Measurements from ENCODE around the gene REV1.

Gene REV1

GRCh38 chr2:99445065-99445464, 44.8 kb downstream of the REV1 start:
- no peak for DNase-seq

DNA sequence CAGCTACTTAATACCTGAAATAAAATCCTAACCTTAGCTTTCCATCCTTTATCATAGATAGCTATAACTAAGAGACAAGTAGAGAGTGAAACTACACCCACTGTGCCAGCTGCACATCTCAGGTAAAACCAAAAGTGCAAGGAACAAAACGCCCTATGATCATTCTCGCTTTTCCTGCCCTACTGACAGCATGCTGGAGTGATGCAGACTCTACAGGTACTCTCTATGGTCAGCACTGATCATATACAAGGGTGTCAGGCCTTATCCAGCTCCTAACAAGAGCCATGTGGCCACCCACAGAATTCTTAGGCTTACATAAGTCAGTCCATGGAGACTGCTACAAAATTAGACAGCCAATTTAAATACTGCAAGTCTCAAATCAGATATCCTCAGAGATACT, 45.6 kb downstream of the REV1 start:
- no peak for DNase-seq

DNA sequence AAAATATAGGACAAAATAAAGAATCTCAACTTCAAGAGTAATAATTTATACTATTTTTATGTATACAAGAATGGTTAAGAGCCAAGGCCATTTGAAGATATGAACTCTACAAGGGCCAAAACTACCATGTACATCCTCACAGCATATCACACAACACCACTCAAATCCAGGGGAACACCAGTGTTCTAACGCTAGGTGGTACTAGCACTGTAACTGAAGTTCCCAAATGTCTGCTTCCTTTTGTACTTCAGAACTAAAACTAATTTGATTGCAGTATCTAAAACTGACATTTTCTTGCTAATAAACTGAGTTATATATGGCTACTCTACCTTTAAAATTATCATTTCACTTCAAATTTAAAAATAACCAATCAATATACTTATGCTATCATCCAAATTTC, 47.0 kb downstream of the REV1 start:
- DNase-seq: no peak

GRCh38 chr2:99439971-99440505, 49.8 kb downstream of the REV1 start:
- DNase-seq: no peak

- no peak for DNase-seq
Measured at GRCh38 chr2:99436874-99437273, 52.9 kb downstream of the REV1 start.

DNA sequence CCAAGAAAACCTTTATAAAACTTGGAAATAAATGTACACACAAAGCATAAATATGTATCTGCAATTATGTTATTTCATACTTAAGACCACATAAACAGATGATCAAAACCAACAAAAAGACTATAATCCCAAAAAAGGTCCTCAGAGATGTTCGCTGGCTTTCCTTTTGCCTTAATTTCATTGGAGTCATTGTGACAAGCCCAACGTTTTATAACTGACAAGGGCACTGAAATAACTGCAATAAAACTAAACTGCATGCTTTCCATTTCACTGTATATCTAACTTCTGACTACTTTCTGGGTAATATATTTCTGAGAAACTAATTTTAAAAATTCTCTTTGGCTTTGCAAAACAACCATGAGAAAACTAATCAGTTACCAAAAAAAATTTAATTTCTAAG, 56.5 kb downstream of the REV1 start:
- no peak for DNase-seq

- no peak for DNase-seq
Measured at GRCh38 chr2:99431587-99432275, 58.1 kb downstream of the REV1 start.

- DNase-seq: no peak
Measured at GRCh38 chr2:99430614-99431291, 59.1 kb downstream of the REV1 start.

- no peak for DNase-seq
Measured at GRCh38 chr2:99425022-99425421, 64.8 kb downstream of the REV1 start.

GRCh38 chr2:99424371-99424770, 65.4 kb downstream of the REV1 start:
- no peak for DNase-seq

- no peak for DNase-seq
Measured at GRCh38 chr2:99422599-99422998, 67.2 kb downstream of the REV1 start.

DNA sequence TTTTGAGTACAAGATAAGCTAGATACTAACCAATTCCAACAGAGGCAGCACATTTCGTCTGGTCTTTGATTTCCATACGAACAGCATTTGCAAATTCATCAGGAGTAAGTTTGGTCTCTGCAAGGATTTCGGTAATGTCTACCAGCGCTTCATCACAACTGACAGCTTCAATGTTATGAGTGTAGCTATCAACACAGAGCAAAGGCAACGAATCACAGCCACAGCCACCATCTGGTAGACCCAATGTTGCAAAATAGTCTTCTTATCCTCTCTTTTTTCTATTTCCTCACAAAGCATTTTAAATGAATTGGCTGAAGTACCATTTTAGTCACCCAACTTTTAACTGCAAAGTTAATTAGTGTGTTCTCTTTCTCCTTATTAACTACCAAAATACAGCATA, 68.3 kb downstream of the REV1 start:
- no peak for DNase-seq

- DNase-seq: no peak
Measured at GRCh38 chr2:99420751-99421299, 69.0 kb downstream of the REV1 start.

DNA sequence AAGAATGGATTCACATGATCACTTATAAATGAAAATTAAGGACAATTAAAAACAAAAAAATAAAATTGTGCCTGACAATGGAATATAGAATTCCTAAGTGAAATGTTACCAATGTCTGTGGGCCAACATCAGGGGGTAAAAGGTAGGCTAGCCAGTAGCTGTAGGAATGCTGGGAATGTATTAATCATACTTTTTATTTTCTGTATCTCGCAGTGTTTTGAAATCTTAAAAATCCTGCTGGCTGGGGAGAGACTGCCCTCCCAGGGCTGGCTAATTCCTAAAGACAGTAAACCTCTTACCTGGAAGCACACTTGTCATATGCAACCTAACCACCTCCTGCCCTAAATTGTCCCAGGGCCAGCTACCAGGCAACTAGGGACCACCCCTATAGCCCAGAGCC, 69.8 kb downstream of the REV1 start:
- no peak for DNase-seq

GRCh38 chr2:99417396-99417795, 72.4 kb downstream of the REV1 start:
- no peak for DNase-seq

GRCh38 chr2:99414566-99414965, 75.3 kb downstream of the REV1 start:
- DNase-seq: no peak

DNA sequence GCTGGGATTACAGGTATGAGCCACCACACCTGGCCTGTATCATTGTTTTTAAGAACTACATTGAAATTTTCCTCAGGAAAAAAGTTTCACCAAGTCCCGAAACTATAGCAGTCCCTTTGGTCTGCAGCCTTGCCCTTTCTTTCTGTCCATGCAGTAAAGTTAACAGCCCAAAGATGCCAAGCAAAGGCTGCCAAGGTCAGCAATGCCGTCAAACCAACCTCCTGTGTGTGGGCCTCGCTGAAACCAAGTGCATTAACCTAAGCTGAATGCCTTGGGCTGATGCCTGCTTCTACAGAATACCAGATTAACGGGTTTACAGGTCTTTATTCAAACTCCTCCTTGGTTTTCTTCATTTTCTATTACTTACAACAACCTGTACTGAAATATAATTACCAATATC, 79.5 kb downstream of the REV1 start:
- DNase-seq: no peak

DNA sequence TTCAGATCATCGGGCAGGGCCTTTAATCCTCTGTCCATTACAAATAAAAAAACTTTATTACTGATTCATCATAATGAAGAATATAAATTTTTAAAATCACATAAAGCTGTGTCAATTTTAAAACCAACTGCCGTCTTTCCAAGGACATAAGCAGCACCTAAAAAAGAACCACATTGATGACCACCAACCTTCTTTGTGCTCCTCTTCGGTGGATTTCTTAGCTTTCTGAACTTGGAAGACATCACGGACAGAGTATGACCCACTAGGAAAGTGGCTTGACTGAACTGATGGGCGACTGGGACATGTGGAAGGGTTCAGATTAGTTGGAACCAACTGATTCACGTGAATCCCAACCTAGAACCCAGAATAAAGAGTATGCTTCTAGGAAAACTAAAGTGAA, 83.7 kb downstream of the REV1 start:
- no peak for DNase-seq

DNA sequence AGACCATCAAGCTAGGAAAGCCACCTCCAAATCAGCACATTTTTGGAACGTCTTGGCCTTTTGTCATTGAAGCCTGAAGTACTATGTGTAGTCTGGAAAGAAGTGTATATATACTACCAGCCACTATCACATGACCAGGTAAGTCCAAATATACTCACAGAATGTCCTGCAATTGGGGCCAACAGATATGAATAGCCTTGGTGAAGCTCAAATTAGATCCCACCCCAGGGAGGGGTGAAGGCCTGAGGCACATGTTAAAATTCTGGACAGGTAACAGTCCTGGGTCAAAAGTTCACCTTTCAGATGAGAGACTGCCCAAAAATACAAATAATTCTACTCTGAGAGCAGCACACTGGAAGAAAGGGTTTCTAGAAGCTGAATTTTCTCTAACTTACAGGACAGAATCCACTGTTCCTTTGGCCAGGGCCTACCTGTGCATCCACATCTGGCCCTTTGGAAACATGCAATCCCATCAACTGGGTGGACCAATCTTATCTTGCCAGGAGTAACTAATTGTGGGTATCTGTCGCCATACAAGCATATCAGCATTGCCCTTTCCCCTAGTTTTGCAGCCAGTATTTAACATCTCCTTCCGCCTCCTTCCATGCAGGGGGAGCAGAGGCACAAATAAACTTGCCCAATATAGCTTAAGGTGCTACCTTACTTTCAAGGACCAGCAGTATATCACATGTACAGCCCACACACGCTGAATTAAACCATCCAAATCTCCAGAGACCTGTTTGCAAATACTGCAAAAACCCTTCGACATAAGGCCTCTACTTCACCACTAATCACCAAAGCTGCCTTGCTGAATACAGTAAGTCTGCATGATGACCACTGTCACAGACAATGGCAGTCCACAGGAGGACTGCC, 84.8 kb downstream of the REV1 start:
- no peak for DNase-seq

DNA sequence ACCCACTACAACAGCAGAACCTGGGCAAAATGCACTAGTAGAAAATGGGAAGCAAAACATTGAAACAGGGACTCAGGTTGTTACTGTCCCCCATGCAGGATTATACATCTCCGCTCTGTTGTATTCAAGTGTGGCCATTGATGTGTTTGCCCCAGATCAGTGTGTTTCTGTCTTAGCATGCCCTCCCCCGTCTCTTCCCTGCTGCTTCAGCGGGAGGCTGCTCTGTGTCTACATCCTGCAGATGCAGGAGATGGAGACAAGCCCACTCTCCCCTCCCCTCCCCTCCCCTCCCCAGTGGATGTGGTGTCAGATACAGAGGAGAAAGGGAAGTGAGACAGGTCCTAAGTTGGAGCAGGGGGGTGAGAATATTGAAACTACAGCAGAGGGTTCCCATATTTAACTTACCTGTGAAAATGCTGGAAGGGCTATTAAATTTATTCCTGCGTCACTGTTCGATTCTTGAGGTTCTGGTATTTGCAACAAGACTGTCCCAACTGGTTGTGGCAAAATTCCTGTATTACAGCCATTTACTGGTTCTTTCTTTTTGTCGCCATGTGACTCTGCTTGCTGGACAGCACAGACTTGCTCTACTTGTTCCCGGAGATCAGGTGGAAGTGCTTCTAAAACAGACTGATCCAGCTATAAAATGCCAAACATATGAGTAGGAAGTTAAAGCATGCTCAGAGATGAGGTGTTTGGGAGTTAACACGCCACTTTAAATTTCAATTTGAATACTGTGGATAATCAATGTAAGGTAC, 85.6 kb downstream of the REV1 start:
- DNase-seq: no peak

DNA sequence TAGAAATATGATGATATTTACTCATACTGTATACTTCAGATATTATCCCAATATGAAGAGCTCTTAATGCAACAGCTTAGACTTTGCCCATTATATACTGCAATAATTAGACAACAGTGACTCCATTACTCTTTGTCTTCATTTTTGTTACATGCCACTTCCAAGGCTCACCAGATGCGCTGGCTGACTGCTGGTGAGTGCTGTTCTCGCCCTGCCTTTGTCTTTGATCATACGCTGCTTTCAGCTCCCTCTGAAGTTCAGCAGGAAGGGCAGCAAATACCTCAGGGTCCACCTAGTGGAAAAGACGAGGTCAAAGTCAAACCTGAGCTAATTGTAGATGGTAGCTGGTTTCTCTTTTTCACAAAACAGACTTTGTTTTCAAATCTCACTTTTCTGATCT, 86.3 kb downstream of the REV1 start:
- DNase-seq: no peak

DNA sequence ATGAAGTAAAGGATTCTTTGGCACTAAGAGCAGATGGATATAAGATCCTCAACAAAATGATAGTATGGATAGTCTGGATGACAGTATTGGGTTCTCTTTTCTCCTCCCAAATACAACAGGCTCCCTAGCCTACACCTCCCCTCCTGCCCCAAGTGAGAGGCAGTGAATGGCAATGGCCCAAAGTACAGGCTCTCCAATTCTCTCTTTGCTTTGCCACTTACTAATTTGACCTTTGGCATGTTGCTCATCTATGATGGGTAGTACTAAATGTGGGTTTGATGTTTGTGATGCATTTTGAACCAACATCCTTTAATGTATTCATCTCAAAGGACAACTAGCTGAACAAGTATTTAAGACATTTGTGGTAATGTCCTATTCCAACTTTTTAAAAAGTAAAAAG, 86.7 kb downstream of the REV1 start:
- DNase-seq: no peak

DNA sequence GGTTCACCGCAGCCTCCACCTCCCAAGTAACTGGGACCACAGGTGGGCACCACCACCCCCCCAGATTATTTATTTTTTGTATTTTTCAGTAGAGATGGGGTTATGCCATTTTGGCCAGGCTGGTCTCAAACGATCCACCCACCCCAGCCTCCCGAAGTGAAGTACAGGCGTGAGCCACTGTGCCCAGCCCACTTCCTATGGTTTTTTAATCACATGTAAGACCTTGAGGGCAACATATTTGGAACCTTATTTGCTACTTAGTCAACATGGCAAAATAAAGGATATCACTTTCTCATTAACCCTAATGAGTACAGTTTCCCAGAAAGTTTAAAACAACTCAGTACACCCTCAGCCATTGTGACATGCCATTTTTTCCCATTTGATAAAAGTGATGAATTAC, 88.0 kb downstream of the REV1 start:
- DNase-seq: no peak

Measured in stimulated activated CD4-positive, alpha-beta T cell treated with anti-CD3 and anti-CD28 coated beads, Interleukin-2, amount 100 ng/mL, for 48 hours (primary cell).